ENCODE data around the gene KCTD15.

KCTD15 gene

DNA sequence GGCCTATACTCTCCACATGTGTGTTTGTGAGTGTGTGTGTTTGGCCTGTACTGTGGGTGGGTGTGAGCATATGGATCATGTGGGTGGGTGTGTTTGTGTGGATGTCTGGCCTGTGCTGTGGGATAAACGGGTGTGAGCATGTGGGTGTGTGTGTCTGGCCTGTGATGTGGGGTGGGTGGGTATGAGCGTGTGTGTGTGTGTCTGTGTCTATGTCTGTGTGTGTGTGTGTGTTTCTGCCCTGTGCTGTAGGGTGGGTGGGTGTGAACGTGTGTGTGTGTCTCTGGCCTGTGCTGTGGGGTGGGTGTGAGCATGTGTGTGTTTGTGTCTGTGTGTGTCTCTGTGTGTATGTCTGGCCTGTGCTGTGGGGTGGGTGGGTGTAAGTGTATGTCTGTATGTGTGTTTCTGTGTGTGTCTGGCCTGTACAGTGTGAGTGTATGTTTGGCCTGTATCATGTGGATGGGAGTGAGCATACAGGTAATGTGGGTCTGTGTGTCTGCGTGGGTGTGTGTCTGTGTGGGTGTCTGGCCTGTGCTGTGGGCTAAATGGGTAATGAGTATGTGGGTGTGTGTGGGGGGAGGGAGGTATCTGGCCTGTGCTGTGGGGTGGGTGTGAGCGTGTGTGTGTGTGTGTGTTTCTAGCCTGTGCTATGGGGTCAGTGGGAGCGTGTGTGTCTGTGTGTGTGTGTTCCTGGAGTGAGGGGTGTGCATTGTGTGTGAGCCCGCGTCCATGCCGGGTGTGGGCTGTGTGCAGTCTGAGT lies 20.8 kb upstream of the KCTD15 start:
- no peak for DNase-seq (ENCODE audit: low read depth)
- no peak overlapping the region for H3K4me3 ChIP-seq (ENCODE audit: control insufficient read depth, low read depth, low read length)
- TF ChIP-seq, protein P1, sequence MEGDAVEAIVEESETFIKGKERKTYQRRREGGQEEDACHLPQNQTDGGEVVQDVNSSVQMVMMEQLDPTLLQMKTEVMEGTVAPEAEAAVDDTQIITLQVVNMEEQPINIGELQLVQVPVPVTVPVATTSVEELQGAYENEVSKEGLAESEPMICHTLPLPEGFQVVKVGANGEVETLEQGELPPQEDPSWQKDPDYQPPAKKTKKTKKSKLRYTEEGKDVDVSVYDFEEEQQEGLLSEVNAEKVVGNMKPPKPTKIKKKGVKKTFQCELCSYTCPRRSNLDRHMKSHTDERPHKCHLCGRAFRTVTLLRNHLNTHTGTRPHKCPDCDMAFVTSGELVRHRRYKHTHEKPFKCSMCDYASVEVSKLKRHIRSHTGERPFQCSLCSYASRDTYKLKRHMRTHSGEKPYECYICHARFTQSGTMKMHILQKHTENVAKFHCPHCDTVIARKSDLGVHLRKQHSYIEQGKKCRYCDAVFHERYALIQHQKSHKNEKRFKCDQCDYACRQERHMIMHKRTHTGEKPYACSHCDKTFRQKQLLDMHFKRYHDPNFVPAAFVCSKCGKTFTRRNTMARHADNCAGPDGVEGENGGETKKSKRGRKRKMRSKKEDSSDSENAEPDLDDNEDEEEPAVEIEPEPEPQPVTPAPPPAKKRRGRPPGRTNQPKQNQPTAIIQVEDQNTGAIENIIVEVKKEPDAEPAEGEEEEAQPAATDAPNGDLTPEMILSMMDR (IDR thresholded peaks at IDR 0.05; ENCODE audit: control insufficient read depth, insufficient read depth, low read depth, low read length, missing control alignments), result no peak

DNA sequence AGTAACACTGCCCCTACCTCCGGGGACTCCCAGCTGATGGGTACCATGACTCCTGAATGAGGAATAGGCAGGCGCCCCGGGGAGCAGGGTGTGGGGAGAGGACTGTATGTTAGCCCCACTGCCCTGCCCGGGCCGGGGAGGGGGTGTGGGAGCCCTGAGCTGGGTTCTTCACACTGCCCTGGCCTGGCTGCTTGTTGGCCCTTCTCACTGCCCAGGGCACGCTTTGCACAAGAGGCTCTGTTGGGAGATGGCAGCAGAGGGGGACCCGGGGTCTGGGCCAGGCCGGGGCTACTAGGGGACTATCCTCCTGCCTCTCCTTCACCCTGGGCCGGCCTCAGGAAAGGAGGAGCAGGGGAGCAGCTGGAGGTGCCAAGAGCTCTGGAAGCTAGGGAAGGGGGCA lies 19.3 kb upstream of the KCTD15 start:
- TF ChIP-seq, protein P1 (IDR thresholded peaks at IDR 0.05; ENCODE audit: control insufficient read depth, insufficient read depth, low read depth, low read length, missing control alignments), result no peak
- no peak for DNase-seq (ENCODE audit: low read depth)
- H3K4me3 ChIP-seq (ENCODE audit: control insufficient read depth, low read depth, low read length), result no peak overlapping the region

DNA sequence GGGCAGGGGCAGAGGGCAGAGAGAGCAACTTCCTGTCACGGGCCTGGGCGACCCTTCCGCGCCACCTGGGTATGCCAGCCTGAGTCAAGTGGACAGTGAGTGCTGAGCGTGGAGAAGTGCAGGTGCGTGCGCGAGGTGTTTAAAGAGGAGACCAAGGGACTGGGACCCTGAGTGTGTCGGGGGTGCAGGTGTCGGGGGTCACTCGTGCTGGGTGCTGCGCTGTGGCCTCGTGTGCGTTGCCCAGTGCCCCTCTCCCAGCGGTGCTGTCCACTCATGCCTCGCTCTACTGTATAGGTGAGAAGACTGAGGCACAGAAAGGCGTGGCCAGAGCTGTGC lies 18.9 kb upstream of the KCTD15 start:
- TF ChIP-seq, protein P1 (IDR thresholded peaks at IDR 0.05; ENCODE audit: control insufficient read depth, insufficient read depth, low read depth, low read length, missing control alignments), result no peak
- no peak overlapping the region for H3K4me3 ChIP-seq (ENCODE audit: control insufficient read depth, low read depth, low read length)
- no peak for DNase-seq (ENCODE audit: low read depth)

DNA sequence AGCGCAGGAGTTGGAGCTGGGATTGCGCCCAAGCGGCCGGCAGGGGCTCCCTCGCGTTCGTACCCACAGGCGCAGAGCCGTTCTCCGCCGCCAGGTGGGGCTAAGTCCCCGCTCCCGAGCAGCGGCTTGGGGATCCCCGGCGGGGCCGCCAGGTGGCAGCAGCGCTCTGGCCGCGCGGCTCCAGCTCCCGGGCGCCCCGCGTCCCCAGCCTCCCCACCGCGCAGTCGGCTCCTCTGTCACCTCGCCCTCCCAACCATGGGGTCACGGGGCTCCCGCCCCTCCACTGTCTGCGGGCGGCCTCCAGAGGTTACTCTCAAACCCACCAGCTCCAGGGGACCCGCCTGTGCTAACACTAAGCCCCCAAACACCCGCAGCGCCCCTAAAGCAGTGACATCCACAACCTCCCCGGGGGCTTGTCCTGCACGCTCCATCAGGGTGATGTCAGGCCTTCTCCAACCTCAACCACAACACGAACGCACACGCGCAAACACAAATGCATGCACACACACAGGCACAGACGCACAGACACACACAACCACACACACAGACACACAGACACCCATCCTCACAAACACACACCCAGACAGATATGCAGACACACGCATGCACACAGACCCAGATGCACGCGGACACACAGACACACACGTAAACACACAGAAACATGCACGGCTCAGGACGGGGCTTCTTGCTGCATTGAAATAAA lies 18.4 kb upstream of the KCTD15 start:
- no peak overlapping the region for H3K4me3 ChIP-seq (ENCODE audit: control insufficient read depth, low read depth, low read length)
- TF ChIP-seq, protein P1 (IDR thresholded peaks at IDR 0.05; ENCODE audit: control insufficient read depth, insufficient read depth, low read depth, low read length, missing control alignments), result peak; percentile 99
- no peak for DNase-seq (ENCODE audit: low read depth)

DNA sequence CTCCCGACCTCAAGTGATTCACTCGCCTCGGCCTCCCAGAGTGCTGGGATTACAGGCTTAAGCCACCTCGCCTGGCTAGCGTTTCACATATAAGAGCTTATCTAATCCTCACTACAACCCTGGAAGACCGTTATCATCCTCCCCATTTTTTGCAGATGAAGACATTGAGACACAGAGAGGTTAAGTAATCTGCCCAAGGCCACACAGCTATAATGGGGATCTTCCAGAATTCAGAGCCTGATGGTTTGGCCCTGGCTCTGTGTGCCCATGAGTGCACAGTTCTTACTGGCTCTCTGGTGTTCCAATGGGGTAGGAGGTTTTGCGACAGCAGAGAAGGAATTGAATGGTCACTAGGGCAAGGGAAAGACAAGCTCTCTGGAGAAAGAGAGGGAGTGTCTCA lies 16.8 kb upstream of the KCTD15 start:
- TF ChIP-seq, protein P1 (IDR thresholded peaks at IDR 0.05; ENCODE audit: control insufficient read depth, insufficient read depth, low read depth, low read length, missing control alignments), result no peak
- H3K4me3 ChIP-seq (ENCODE audit: control insufficient read depth, low read depth, low read length), result no peak overlapping the region
- DNase-seq (ENCODE audit: low read depth), result no peak

DNA sequence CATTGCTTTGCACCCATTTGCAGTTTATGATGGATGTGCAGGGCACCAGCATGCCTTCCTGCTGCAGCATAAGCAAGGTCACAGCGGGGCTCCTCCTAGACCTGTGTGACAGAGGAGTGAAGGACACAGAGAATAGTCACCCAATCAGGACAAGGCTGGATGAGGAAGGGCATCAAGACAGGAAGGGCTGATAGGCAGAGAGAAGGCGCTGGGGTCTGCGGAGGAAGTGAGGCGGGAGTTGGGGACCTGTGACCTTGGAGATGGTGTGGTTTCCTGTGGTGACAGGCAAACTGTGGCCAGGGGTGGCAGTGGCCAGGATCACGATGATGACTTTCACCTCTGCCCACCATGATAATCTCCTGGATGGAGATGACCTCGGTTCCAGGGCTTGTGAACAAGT lies 16.4 kb upstream of the KCTD15 start:
- TF ChIP-seq, protein P1 (IDR thresholded peaks at IDR 0.05; ENCODE audit: control insufficient read depth, insufficient read depth, low read depth, low read length, missing control alignments), result no peak
- no peak overlapping the region for H3K4me3 ChIP-seq (ENCODE audit: control insufficient read depth, low read depth, low read length)

More for the DNA sequence above, 16.4 kb upstream of the KCTD15 start:
- no peak for DNase-seq (ENCODE audit: low read depth)
